Measurements from ENCODE around the gene FBXW5. TPM values are rescaled to one million over a fixed set of nuclear protein-coding genes. Genes with fewer than 3 reads are reported as not detected.

Gene FBXW5
- total and polyA plus RNA-seq, 10 of the 15 experiments (the other 5 are each of a cell fraction or from before 2014, with no cell fraction given), result 0.21 to 97.3 (median 44.5) TPM

DNA sequence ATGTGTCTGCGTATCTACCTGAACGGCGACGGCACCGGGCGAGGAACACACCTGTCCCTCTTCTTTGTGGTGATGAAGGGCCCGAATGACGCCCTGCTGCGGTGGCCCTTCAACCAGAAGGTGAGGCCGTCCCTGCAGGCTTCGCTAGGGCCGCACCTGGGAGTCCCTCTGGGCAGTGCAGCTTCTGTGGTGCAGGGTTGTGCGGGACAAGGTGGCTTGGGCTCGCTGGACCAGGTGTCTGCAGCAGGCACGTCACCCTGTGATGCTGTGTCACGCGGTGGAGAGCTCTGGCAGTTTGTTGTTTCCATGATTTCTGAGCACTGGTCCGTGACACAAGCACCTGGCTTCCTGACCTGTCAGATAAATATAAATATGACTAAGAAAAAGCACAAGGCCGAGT, 20.7 kb downstream of the FBXW5 start:
- Histone ChIP-seq H3K27me3 (replicated peaks in 1 of 2; ENCODE audit: control insufficient read depth in 2 of 2, insufficient read depth in 2 of 2, low read length in 1 of 2) (no peaks in the 10 kb centered on the region), H3K9me3 (replicated peaks; ENCODE audit: control insufficient read depth, insufficient read depth, low read length) (no peaks in the 10 kb centered on the region), H3K4me3 (no peak overlapping the region), H2AFZ (ENCODE audit: control insufficient read depth, low read depth, low read length) (no peak overlapping the region), H3K79me2 (ENCODE audit: control insufficient read depth, insufficient read depth, low read length) (no peaks in the 10 kb centered on the region), H3K4me2 (ENCODE audit: control insufficient read depth, insufficient read depth) (no peak overlapping the region), H4K20me1 (ENCODE audit: control insufficient read depth, insufficient read depth) (no peaks in the 10 kb centered on the region), H3K4me1 (ENCODE audit: control insufficient read depth, insufficient read depth, low read length) (no peaks in the 10 kb centered on the region), H3K36me3 (ENCODE audit: control insufficient read depth in 2 of 2, insufficient read depth in 2 of 2, low read length in 1 of 2) (peaks cover 31 to 36% of the 10 kb centered on the region in 2 experiments), H3K27ac (ENCODE audit: control insufficient read depth, insufficient read depth) (no peak overlapping the region), H3K9ac (ENCODE audit: control insufficient read depth, insufficient read depth, low read length) (no peak overlapping the region)
- ChIA-PET RAD21 (ENCODE audit: unreplicated experiment) (no interaction called here), SMC1A (ENCODE audit: uncharacterized antibody, unreplicated experiment) (no interaction called here), CTCF (no interaction called here), POLR2A (interaction anchor here (0.7 to 1.1 kb wide), 2 partner anchors 16 to 21 kb away, joined by 3 to 4 read pairs; no protein-coding TSS in a partner anchor)
- in situ Hi-C loops (cut with MboI) (no loop called here), intact Hi-C loops (cut with micrococcal nuclease; ENCODE audit: unreplicated experiment) (no loop called here)
- no peak for DNase-seq (ENCODE audit: low read depth, low spot score)
- no TSS peak for BruUV-seq (replicated peaks)
- 96% methylated on average over 19 of the region's 19 CpGs for WGBS (ENCODE audit: insufficient coverage, insufficient replicate concordance, low lambda C conversion rate, missing lambda C conversion rate)
- TF ChIP-seq SREBF1 (IDR thresholded peaks at IDR 0.05; ENCODE audit: low read length), result no peak
- no peak for TF ChIP-seq MEF2A (IDR thresholded peaks at IDR 0.05; ENCODE audit: insufficient read depth, low read depth, low read length)
- no peak for TF ChIP-seq CREM (IDR thresholded peaks at IDR 0.05; ENCODE audit: low read depth)
- TF ChIP-seq E2F4 (IDR thresholded peaks at IDR 0.05; ENCODE audit: low read depth, low read length), result no peak
- TF ChIP-seq, protein P1, sequence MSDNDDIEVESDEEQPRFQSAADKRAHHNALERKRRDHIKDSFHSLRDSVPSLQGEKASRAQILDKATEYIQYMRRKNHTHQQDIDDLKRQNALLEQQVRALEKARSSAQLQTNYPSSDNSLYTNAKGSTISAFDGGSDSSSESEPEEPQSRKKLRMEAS (IDR thresholded peaks at IDR 0.05; ENCODE audit: low read depth, low read length), result no peak
- no peak for TF ChIP-seq KDM1A (IDR thresholded peaks at IDR 0.05; ENCODE audit: borderline replicate concordance)
- TF ChIP-seq MLLT1 (IDR thresholded peaks at IDR 0.05), result no peak
- TF ChIP-seq DPF2 (IDR thresholded peaks at IDR 0.05), result no peak
- no peak for TF ChIP-seq IKZF2 (IDR thresholded peaks at IDR 0.05)
- TF ChIP-seq POLR2AphosphoS5 (IDR thresholded peaks at IDR 0.05; ENCODE audit: low read length), result no peak
- TF ChIP-seq SMAD1 (IDR thresholded peaks at IDR 0.05; ENCODE audit: low read depth, partially characterized antibody), result no peak
- no peak for FAIRE-seq
- ATAC-seq, result no peak
